Stromal cell of bone marrow (primary cell): Measurements from ENCODE around the gene KASH5.
A peak's percentile ranks its signal among the peaks of the same experiment; 100 is the strongest.
"Not testable (repeated sequence)": the region's sequence is repeated elsewhere in the genome, so short reads cannot be mapped to it uniquely, and the experiment has no call there.

ENCODE experiments used
- DNase-seq: peaks from one replicate; pipeline ENCODE4 v3.0.0-alpha.2; 2012; ENCODE audit warnings: low read depth

The KASH5 gene

GRCh38 chr19:49438261-49438660, 50.2 kb downstream of the KASH5 start:
- DNase-seq = no peak

- DNase-seq = no peak
Observed at GRCh38 chr19:49439836-49440235, 51.8 kb downstream of the KASH5 start.

- no peak for DNase-seq
Observed at GRCh38 chr19:49440439-49441209, 52.6 kb downstream of the KASH5 start.

GRCh38 chr19:49441210-49441959, 53.3 kb downstream of the KASH5 start, which contains the start of gene SLC17A7:
TSS of gene SLC17A7 (minus strand) at chr19:49441527. CDS start at chr19:49441379, 148 bp downstream.
- no peak for DNase-seq

GRCh38 chr19:49441960-49442350, 53.9 kb downstream of the KASH5 start:
- DNase-seq = no peak

GRCh38 chr19:49442354-49442753, 54.3 kb downstream of the KASH5 start:
- no peak for DNase-seq

- peak; percentile 71 for DNase-seq
Observed at GRCh38 chr19:49442771-49443365, 54.8 kb downstream of the KASH5 start.

- DNase-seq = peak; percentile 92
Observed at GRCh38 chr19:49443366-49444099, 55.5 kb downstream of the KASH5 start.

- DNase-seq = not testable (repeated sequence)
Observed at GRCh38 chr19:49444100-49444700, 56.2 kb downstream of the KASH5 start.

- DNase-seq = no peak
Observed at GRCh38 chr19:49445997-49446396, 57.9 kb downstream of the KASH5 start.

- no peak for DNase-seq
Observed at GRCh38 chr19:49447485-49448431, 59.7 kb downstream of the KASH5 start.

GRCh38 chr19:49448432-49448786, 60.4 kb downstream of the KASH5 start:
- DNase-seq = no peak

GRCh38 chr19:49450405-49450804, 62.4 kb downstream of the KASH5 start:
- DNase-seq = no peak

GRCh38 chr19:49451430-49452181, 63.6 kb downstream of the KASH5 start, which contains the start of gene PIH1D1:
TSS of gene PIH1D1 (minus strand) at chr19:49451814. CDS start at chr19:49451574, 240 bp downstream.
- DNase-seq = peak; percentile 99

- peak; percentile 97 for DNase-seq
Observed at GRCh38 chr19:49453013-49453756, 65.1 kb downstream of the KASH5 start, which contains the start of gene ALDH16A1. TSS of gene ALDH16A1 (plus strand) at chr19:49453225. CDS start at chr19:49453332, 107 bp downstream.

- DNase-seq = no peak
Observed at GRCh38 chr19:49453757-49454240, 65.8 kb downstream of the KASH5 start.

- no peak for DNase-seq
Observed at GRCh38 chr19:49455773-49456172, 67.7 kb downstream of the KASH5 start.

GRCh38 chr19:49456326-49456725, 68.3 kb downstream of the KASH5 start:
- no peak for DNase-seq

GRCh38 chr19:49458567-49458903, 70.5 kb downstream of the KASH5 start:
- DNase-seq = no peak
